ENCODE measurements around the gene HEATR5A.

Gene HEATR5A

GRCh38 chr14:31405106-31405505 lies 15.2 kb downstream of the HEATR5A start:
- H3K4me2 ChIP-seq (ENCODE audit: insufficient read depth, low read length), result no peak overlapping the region
- H3K27me3 ChIP-seq (ENCODE audit: insufficient read depth, low read length, poor library complexity), result no peaks in the 10 kb centered on the region
- H3K9me3 ChIP-seq (ENCODE audit: insufficient read depth, low read length, severe bottlenecking), result no peaks in the 10 kb centered on the region
- H3K79me2 ChIP-seq (ENCODE audit: insufficient read depth, low read length), result no peaks in the 10 kb centered on the region
- H3K4me1 ChIP-seq (ENCODE audit: insufficient read depth, low read length), result no peaks in the 10 kb centered on the region
- TF ChIP-seq CTCF (IDR thresholded peaks at IDR 0.05; ENCODE audit: borderline replicate concordance, extremely low read depth, low read length, poor library complexity, severe bottlenecking) (no peak), EZH2 (IDR thresholded peaks at IDR 0.05; ENCODE audit: borderline replicate concordance, low read depth, low read length, severe bottlenecking) (no peak)
- no peaks in the 10 kb centered on the region for H4K20me1 ChIP-seq (ENCODE audit: insufficient read depth, low read length)
- no peak overlapping the region for H3K9ac ChIP-seq (ENCODE audit: low read depth, low read length)
- DNase-seq, result no peak
- ATAC-seq (ENCODE audit: insufficient read depth, low read depth), result no peak
- H3K27ac ChIP-seq (ENCODE audit: low read length), result no peak overlapping the region
- no peaks in the 10 kb centered on the region for H3K36me3 ChIP-seq (ENCODE audit: insufficient read depth, low read length)
- no peak overlapping the region for H3K4me3 ChIP-seq (ENCODE audit: low read depth in 1 of 2, low read length in 2 of 2)
- no peak overlapping the region for H2AFZ ChIP-seq (ENCODE audit: low read depth, low read length)

GRCh38 chr14:31403707-31404106 lies 16.6 kb downstream of the HEATR5A start:
- no peak for ATAC-seq (ENCODE audit: insufficient read depth, low read depth)
- DNase-seq, result no peak
- no peak overlapping the region for H3K27ac ChIP-seq (ENCODE audit: low read length)
- H4K20me1 ChIP-seq (ENCODE audit: insufficient read depth, low read length), result no peaks in the 10 kb centered on the region
- no peaks in the 10 kb centered on the region for H3K79me2 ChIP-seq (ENCODE audit: insufficient read depth, low read length)
- H3K9ac ChIP-seq (ENCODE audit: low read depth, low read length), result no peak overlapping the region
- H3K27me3 ChIP-seq (ENCODE audit: insufficient read depth, low read length, poor library complexity), result no peaks in the 10 kb centered on the region
- no peaks in the 10 kb centered on the region for H3K9me3 ChIP-seq (ENCODE audit: insufficient read depth, low read length, severe bottlenecking)
- H3K4me3 ChIP-seq (ENCODE audit: low read depth in 1 of 2, low read length in 2 of 2), result no peak overlapping the region
- no peaks in the 10 kb centered on the region for H3K4me1 ChIP-seq (ENCODE audit: insufficient read depth, low read length)
- no peak overlapping the region for H3K4me2 ChIP-seq (ENCODE audit: insufficient read depth, low read length)
- no peak overlapping the region for H2AFZ ChIP-seq (ENCODE audit: low read depth, low read length)
- no peak for TF ChIP-seq EZH2 (IDR thresholded peaks at IDR 0.05; ENCODE audit: borderline replicate concordance, low read depth, low read length, severe bottlenecking)
- no peak for TF ChIP-seq CTCF (IDR thresholded peaks at IDR 0.05; ENCODE audit: borderline replicate concordance, extremely low read depth, low read length, poor library complexity, severe bottlenecking)
- no peaks in the 10 kb centered on the region for H3K36me3 ChIP-seq (ENCODE audit: insufficient read depth, low read length)

GRCh38 chr14:31402764-31403439 lies 17.4 kb downstream of the HEATR5A start:
- Histone ChIP-seq H3K27me3 (ENCODE audit: insufficient read depth, low read length, poor library complexity) (no peaks in the 10 kb centered on the region), H3K9ac (ENCODE audit: low read depth, low read length) (no peak overlapping the region), H3K9me3 (ENCODE audit: insufficient read depth, low read length, severe bottlenecking) (no peaks in the 10 kb centered on the region), H3K4me2 (ENCODE audit: insufficient read depth, low read length) (no peak overlapping the region), H4K20me1 (ENCODE audit: insufficient read depth, low read length) (no peaks in the 10 kb centered on the region), H3K27ac (ENCODE audit: low read length) (no peak overlapping the region), H3K4me3 (ENCODE audit: low read depth in 1 of 2, low read length in 2 of 2) (no peak overlapping the region), H3K36me3 (ENCODE audit: insufficient read depth, low read length) (no peaks in the 10 kb centered on the region), H3K79me2 (ENCODE audit: insufficient read depth, low read length) (no peaks in the 10 kb centered on the region), H3K4me1 (ENCODE audit: insufficient read depth, low read length) (no peaks in the 10 kb centered on the region), H2AFZ (ENCODE audit: low read depth, low read length) (no peak overlapping the region)
- DNase-seq (no peak), ATAC-seq (ENCODE audit: insufficient read depth, low read depth) (no peak)
- TF ChIP-seq CTCF (IDR thresholded peaks at IDR 0.05; ENCODE audit: borderline replicate concordance, extremely low read depth, low read length, poor library complexity, severe bottlenecking), result no peak
- no peak for TF ChIP-seq EZH2 (IDR thresholded peaks at IDR 0.05; ENCODE audit: borderline replicate concordance, low read depth, low read length, severe bottlenecking)
